Measurements from ENCODE around the gene C11orf65.

Gene C11orf65

DNA sequence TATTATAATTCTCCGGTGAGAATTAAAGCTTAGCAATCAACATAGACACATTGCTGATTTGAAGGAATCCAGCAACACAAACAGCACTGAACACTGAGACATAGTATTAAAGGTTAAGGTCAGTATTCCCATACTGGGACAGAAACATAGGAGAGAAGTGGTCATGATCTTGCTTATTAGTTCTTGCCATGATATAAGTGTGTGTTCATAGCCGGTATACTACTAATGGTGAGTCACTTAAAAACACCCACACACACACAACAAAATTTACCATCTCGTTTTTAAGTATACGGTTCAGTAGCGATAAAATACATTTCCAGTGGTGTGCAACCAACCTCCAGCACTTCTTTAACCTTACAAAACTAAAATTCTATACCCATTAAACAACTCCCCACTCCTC, 96.3 kb downstream of the C11orf65 start:
- no peak for DNase-seq (ENCODE audit: low read depth, low spot score)
- no peak overlapping the region for H3K4me3 ChIP-seq
- H3K9me3 ChIP-seq (ENCODE audit: low read depth, low read length), result no peaks in the 10 kb centered on the region
- H3K36me3 ChIP-seq (ENCODE audit: insufficient read depth, low read length), result no peaks in the 10 kb centered on the region
- TF ChIP-seq FOXP2 (optimal IDR thresholded peaks at IDR 0.05; ENCODE audit: control extremely low read depth, extremely low read length, insufficient read depth), result no peak
- TF ChIP-seq POLR2AphosphoS5 (IDR thresholded peaks at IDR 0.05; ENCODE audit: borderline replicate concordance, low read depth, low read length), result no peak
- no peak for TF ChIP-seq EZH2 (IDR thresholded peaks at IDR 0.05)
- no peak overlapping the region for H3K27ac ChIP-seq
- H3K9ac ChIP-seq (ENCODE audit: insufficient read length), result no peak overlapping the region

DNA sequence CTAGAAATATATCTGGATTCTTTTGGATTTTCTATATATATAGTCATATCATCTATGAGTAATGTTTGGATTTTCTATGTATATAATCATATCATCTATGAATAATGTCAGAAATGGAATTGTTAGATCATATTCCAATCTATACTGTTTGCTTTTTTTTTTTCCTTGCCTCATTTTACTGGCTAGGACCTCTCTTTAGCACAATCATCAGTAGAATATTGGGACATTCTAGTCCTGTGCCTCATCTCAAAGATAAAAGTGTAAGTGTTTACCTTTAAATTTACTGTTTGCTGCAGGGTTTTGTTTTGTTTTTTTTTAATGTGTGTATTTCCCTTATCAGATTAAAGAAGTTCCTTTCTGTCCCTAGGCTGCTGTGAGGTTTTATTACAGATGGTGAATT, 97.0 kb downstream of the C11orf65 start:
- Histone ChIP-seq H3K4me3 (no peak overlapping the region), H3K27ac (no peak overlapping the region), H3K36me3 (ENCODE audit: insufficient read depth, low read length) (peaks cover 2% of the 10 kb centered on the region; the same call in 1 of the 2 replicates), H3K9me3 (ENCODE audit: low read depth, low read length) (no peaks in the 10 kb centered on the region), H3K9ac (ENCODE audit: insufficient read length) (no peak overlapping the region)
- DNase-seq (ENCODE audit: low read depth, low spot score), result no peak
- TF ChIP-seq POLR2AphosphoS5 (IDR thresholded peaks at IDR 0.05; ENCODE audit: borderline replicate concordance, low read depth, low read length) (no peak), EZH2 (IDR thresholded peaks at IDR 0.05) (no peak), FOXP2 (optimal IDR thresholded peaks at IDR 0.05; ENCODE audit: control extremely low read depth, extremely low read length, insufficient read depth) (no peak)

DNA sequence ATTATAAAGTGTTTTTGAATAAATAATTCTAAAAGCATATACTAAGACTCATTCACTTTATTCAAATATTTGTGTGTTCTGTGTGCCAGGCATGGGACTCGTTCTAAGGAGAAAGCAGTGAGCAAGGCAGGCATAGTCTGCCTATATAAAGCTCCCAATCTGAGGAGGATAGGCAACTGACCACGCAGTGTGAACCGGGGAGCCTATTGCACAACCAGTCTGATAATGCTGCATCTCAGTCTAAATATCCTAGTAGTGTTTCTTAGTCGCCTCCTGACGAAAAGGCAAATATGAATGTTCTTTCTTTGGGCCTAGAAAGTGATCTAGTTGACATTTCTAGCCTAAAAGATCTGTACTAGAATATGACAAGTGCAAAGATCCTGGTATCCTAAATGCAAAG, 98.3 kb downstream of the C11orf65 start:
- Histone ChIP-seq H3K27ac (no peak overlapping the region), H3K36me3 (ENCODE audit: insufficient read depth, low read length) (peaks cover 4% of the 10 kb centered on the region; the same call in 1 of the 2 replicates), H3K9ac (ENCODE audit: insufficient read length) (no peak overlapping the region), H3K9me3 (ENCODE audit: low read depth, low read length) (no peaks in the 10 kb centered on the region), H3K4me3 (no peak overlapping the region)
- no peak for DNase-seq (ENCODE audit: low read depth, low spot score)
- no peak for TF ChIP-seq EZH2 (IDR thresholded peaks at IDR 0.05)

DNA sequence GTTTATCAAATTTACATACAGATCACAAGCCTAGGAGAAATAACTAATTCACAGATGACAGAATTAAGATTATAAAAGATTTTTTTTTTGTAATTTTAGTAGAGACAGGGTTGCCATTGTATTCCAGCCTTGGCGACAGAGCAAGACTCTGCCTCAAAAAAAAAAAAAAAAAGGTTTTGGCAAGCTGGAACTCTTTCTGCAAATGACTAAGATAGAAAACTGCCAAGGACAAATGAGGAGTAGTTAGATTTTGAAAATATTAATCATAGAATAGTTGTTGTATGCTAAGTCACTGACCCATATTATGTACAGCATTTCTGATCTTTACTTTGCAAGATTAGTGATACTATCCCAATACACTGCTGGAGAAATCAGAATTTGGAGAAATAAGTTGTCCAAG, 99.2 kb downstream of the C11orf65 start:
- DNase-seq (ENCODE audit: low read depth, low spot score), result no peak
- TF ChIP-seq EZH2 (IDR thresholded peaks at IDR 0.05), result no peak
- no peak for TF ChIP-seq FOXP2 (optimal IDR thresholded peaks at IDR 0.05; ENCODE audit: control extremely low read depth, extremely low read length, insufficient read depth)
- no peak for TF ChIP-seq POLR2AphosphoS5 (IDR thresholded peaks at IDR 0.05; ENCODE audit: borderline replicate concordance, low read depth, low read length)
- Histone ChIP-seq H3K27ac (no peak overlapping the region), H3K9ac (ENCODE audit: insufficient read length) (no peak overlapping the region), H3K4me3 (no peak overlapping the region), H3K9me3 (ENCODE audit: low read depth, low read length) (no peaks in the 10 kb centered on the region), H3K36me3 (ENCODE audit: insufficient read depth, low read length) (peaks cover 4% of the 10 kb centered on the region; the same call in 1 of the 2 replicates)

DNA sequence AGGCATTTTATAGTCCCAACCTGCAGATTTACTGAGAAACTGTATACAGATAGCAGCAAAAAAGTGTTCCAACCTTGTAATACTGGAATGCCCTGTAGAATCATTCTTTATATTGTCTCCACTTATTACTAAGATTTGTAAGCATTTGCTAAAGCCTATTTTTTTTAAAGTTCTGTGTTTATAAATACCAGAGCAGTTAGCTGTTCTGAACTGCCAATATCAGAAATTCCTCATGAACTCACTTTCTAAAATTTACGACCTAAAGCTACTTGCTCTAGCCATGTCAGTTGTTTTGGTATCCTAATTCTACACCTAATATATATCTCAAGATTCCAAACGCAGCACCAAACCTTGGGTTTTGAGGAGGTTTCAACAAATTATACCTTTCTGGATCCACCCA, 103.2 kb downstream of the C11orf65 start:
- DNase-seq (ENCODE audit: low read depth, low spot score), result no peak
- TF ChIP-seq EZH2 (IDR thresholded peaks at IDR 0.05) (no peak), POLR2AphosphoS5 (IDR thresholded peaks at IDR 0.05; ENCODE audit: borderline replicate concordance, low read depth, low read length) (no peak), FOXP2 (optimal IDR thresholded peaks at IDR 0.05; ENCODE audit: control extremely low read depth, extremely low read length, insufficient read depth) (no peak)
- peaks cover 4% of the 10 kb centered on the region; the same call in 1 of the 2 replicates for H3K36me3 ChIP-seq (ENCODE audit: insufficient read depth, low read length)

DNA sequence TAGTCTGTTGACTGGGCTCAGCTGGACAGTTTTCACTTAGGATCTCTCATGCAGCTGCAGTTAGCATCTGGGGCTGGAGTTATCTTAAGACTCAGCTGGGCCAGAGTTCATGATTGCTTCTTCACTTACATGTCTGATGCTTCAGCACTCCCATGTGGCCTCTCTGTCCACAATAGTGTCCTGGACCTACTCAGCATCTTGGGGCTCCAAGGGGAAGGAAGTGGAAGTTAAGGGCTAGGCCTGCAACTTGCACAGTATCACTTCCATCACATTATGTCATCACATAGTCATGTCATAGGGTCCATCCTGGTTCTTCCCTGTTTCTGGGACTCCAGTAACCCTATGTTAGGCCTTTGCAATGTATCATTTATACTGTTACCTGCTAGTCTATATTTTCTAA, 115.9 kb downstream of the C11orf65 start:
- H3K9ac ChIP-seq (ENCODE audit: insufficient read length), result no peak overlapping the region
- TF ChIP-seq EZH2 (IDR thresholded peaks at IDR 0.05), result no peak
- no peak for TF ChIP-seq FOXP2 (optimal IDR thresholded peaks at IDR 0.05; ENCODE audit: control extremely low read depth, extremely low read length, insufficient read depth)
- no peak for TF ChIP-seq POLR2AphosphoS5 (IDR thresholded peaks at IDR 0.05; ENCODE audit: borderline replicate concordance, low read depth, low read length)
- peaks cover 38% of the 10 kb centered on the region for H3K36me3 ChIP-seq (ENCODE audit: insufficient read depth, low read length)
- no peak for DNase-seq (ENCODE audit: low read depth, low spot score)
- H3K27ac ChIP-seq, result no peak overlapping the region
- H3K9me3 ChIP-seq (ENCODE audit: low read depth, low read length), result no peaks in the 10 kb centered on the region
- H3K4me3 ChIP-seq, result no peak overlapping the region

More for the DNA sequence above, 103.2 kb downstream of the C11orf65 start:
- H3K27ac ChIP-seq, result no peak overlapping the region
- no peak overlapping the region for H3K4me3 ChIP-seq
- H3K9ac ChIP-seq (ENCODE audit: insufficient read length), result no peak overlapping the region
- no peaks in the 10 kb centered on the region for H3K9me3 ChIP-seq (ENCODE audit: low read depth, low read length)

DNA sequence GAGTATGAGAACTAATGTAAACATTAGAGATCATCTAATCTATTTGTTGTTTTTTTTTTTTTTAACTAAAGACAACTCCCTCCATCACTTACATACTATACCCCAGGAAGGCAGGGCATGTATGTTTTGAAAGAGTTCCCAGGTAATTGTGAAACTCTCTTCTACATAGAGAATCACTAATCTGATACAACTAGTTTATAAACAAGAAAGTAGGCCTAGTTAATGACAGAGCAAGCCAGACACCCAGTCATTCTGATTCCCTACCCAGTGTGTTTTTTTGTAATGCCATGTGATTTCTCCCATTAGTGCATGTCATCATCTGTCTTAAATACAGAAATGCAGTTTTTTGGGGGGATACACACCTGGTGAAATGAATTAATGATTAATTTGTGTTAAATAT, 120.9 kb downstream of the C11orf65 start:
- H3K36me3 ChIP-seq (ENCODE audit: insufficient read depth, low read length), result peaks cover 9% of the 10 kb centered on the region
- TF ChIP-seq EZH2 (IDR thresholded peaks at IDR 0.05) (no peak), POLR2AphosphoS5 (IDR thresholded peaks at IDR 0.05; ENCODE audit: borderline replicate concordance, low read depth, low read length) (no peak), FOXP2 (optimal IDR thresholded peaks at IDR 0.05; ENCODE audit: control extremely low read depth, extremely low read length, insufficient read depth) (no peak)
- H3K9me3 ChIP-seq (ENCODE audit: low read depth, low read length), result no peaks in the 10 kb centered on the region
- no peak overlapping the region for H3K9ac ChIP-seq (ENCODE audit: insufficient read length)
- H3K4me3 ChIP-seq, result no peak overlapping the region
- no peak for DNase-seq (ENCODE audit: low read depth, low spot score)
- no peak overlapping the region for H3K27ac ChIP-seq

DNA sequence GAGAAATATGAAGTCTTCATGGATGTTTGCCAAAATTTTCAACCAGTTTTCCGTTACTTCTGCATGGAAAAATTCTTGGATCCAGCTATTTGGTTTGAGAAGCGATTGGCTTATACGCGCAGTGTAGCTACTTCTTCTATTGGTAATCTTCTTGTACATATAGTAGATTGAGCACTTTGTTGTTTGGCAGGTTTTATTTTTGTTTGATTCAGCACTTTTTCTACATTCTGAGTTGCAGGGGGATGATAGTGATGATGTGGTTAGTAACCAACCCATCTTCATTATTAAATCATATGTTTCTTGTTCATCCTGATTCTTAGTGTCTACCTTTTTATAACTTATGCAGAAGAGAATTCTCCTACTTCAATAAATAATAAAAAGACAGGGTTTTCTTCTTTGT, 121.6 kb downstream of the C11orf65 start:
- no peak overlapping the region for H3K9ac ChIP-seq (ENCODE audit: insufficient read length)
- H3K9me3 ChIP-seq (ENCODE audit: low read depth, low read length), result no peaks in the 10 kb centered on the region
- TF ChIP-seq EZH2 (IDR thresholded peaks at IDR 0.05), result no peak
- TF ChIP-seq POLR2AphosphoS5 (IDR thresholded peaks at IDR 0.05; ENCODE audit: borderline replicate concordance, low read depth, low read length), result no peak
- no peak for TF ChIP-seq FOXP2 (optimal IDR thresholded peaks at IDR 0.05; ENCODE audit: control extremely low read depth, extremely low read length, insufficient read depth)
- H3K4me3 ChIP-seq, result no peak overlapping the region
- H3K36me3 ChIP-seq (ENCODE audit: insufficient read depth, low read length), result peaks cover 7% of the 10 kb centered on the region
- no peak overlapping the region for H3K27ac ChIP-seq
- DNase-seq (ENCODE audit: low read depth, low spot score), result no peak

DNA sequence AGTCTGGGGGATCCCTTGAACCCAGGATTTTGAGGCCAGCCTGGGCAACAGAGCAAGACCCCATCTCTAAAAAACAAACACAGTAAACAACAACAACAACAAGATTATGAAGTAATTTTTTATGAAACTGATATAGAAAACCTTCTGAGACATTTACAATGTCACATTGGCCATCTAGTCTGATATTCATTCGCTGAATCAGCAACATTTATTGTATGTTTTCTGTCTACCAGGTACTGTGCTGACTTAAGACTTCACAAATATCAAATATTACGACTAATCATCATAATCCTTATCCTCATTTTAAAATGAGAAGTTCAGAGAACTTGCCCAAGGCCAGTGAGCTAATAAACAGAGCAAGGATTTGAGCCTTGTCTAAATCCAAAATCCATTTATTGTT, 123.6 kb downstream of the C11orf65 start:
- Histone ChIP-seq H3K36me3 (ENCODE audit: insufficient read depth, low read length) (peaks cover under 1% of the 10 kb centered on the region), H3K4me3 (no peak overlapping the region), H3K9ac (ENCODE audit: insufficient read length) (no peak overlapping the region), H3K27ac (no peak overlapping the region), H3K9me3 (ENCODE audit: low read depth, low read length) (no peaks in the 10 kb centered on the region)
- TF ChIP-seq POLR2AphosphoS5 (IDR thresholded peaks at IDR 0.05; ENCODE audit: borderline replicate concordance, low read depth, low read length) (no peak), EZH2 (IDR thresholded peaks at IDR 0.05) (no peak), FOXP2 (optimal IDR thresholded peaks at IDR 0.05; ENCODE audit: control extremely low read depth, extremely low read length, insufficient read depth) (no peak)
- no peak for DNase-seq (ENCODE audit: low read depth, low spot score)

Data from SK-N-MC (cell line).